GM19467 (cell line): Measurements from ENCODE around the gene OSBPL5.

Experiments used
- ATAC-seq: cut with Tn5 transposase; IDR thresholded peaks from one replicate; pipeline ENCODE4 v1.9.1; 2021; ENCODE audit warnings: mild to moderate bottlenecking, moderate library complexity; ENCODE audit not compliant: unreplicated experiment

The OSBPL5 gene

GRCh38 chr11:3164138-3164551, 965 bp downstream of the OSBPL5 start:
- no peak for ATAC-seq

GRCh38 chr11:3163241-3163981, 1.7 kb downstream of the OSBPL5 start:
- ATAC-seq, result no peak

- no peak for ATAC-seq
These were observed 2.5 kb downstream of the OSBPL5 start for GRCh38 chr11:3162410-3163240.

GRCh38 chr11:3161720-3162409, 3.2 kb downstream of the OSBPL5 start:
- no peak for ATAC-seq

- no peak for ATAC-seq
These were observed 3.8 kb downstream of the OSBPL5 start for GRCh38 chr11:3161309-3161708.

- ATAC-seq, result no peak
These were observed 4.7 kb downstream of the OSBPL5 start for GRCh38 chr11:3160252-3161031.

GRCh38 chr11:3159296-3160190, 5.6 kb downstream of the OSBPL5 start:
- ATAC-seq, result no peak

GRCh38 chr11:3158821-3159220, 6.3 kb downstream of the OSBPL5 start:
- ATAC-seq, result no peak

GRCh38 chr11:3158131-3158591, 6.9 kb downstream of the OSBPL5 start:
- no peak for ATAC-seq

- ATAC-seq, result no peak
These were observed 7.6 kb downstream of the OSBPL5 start for GRCh38 chr11:3157381-3158130.

GRCh38 chr11:3156661-3157311, 8.3 kb downstream of the OSBPL5 start:
- no peak for ATAC-seq

GRCh38 chr11:3156282-3156660, 8.8 kb downstream of the OSBPL5 start:
- no peak for ATAC-seq

GRCh38 chr11:3155691-3156258, 9.3 kb downstream of the OSBPL5 start:
- no peak for ATAC-seq

GRCh38 chr11:3155216-3155615, 9.9 kb downstream of the OSBPL5 start:
- no peak for ATAC-seq

GRCh38 chr11:3154001-3154599, 11.0 kb downstream of the OSBPL5 start:
- no peak for ATAC-seq

GRCh38 chr11:3153291-3153861, 11.7 kb downstream of the OSBPL5 start:
- ATAC-seq, result no peak

GRCh38 chr11:3152471-3153110, 12.5 kb downstream of the OSBPL5 start:
- no peak for ATAC-seq
